Activated T-cell treated with anti-CD3 and anti-CD28 coated beads for 24 hours (primary cell): Measurements from ENCODE around the gene FKBP1A.

ENCODE experiments used
- DNase-seq: peaks from one replicate; pipeline ENCODE4 v3.0.0-alpha.2; 2020; ENCODE audit warnings: low read depth

FKBP1A gene

DNA sequence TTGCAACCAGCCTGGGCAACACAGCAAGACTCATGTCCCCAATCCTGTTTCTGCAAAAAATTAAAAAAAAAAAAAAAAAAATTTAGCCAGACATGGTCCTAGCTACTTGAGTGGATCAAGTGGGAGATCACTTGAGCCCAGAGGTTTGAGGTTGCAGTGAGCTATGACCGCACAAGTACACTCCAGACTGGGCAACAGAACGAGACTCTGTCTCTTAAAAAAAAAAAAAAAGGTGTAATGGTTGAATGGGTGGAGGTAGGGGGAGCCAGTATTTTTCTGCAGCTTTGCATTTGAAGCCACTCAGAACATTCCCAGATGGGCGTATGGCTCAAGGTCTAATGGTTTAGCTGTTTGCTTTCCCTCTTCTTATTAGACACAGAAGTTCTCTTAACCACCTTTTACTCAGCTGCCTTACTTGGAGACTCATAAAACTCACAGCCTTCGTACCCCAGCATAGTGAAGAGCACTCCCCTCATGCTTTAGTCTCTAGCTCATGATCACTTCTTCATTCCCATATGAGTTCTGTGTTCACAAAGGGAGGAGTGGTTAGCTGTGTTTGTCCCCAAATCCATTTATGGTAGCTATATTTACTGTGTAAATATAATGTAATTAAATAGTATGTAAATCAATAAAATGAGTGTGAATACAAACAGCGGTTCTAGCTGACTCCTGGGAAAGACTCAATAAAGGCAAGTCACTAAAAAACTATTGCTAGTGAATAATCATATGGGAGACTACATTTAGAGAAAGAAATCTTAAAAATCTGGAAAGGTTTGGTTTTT, 9.0 kb downstream of the FKBP1A start:
- no peak for DNase-seq

GRCh38 chr20:1382670-1383069, 10.2 kb downstream of the FKBP1A start:
- DNase-seq, result no peak

GRCh38 chr20:1381753-1382591, 10.9 kb downstream of the FKBP1A start:
- no peak for DNase-seq

DNA sequence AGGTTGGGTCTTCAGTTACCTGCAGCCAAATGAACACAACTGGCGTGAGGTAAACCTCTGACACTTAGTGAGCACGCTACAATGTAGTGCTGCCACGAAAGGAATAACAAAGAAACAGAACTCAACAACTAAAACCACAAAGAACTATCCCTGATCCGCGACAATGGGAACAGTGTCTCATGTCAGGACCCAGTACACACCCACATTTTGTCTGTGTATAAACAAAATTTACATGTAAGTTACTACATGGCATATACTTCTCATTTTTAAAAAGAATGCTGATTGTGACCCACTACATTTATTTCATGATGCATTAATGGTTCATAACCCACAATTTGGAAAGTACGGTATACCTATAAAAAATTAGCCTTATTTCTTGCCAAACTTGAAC, 14.1 kb downstream of the FKBP1A start:
- no peak for DNase-seq

- no peak for DNase-seq
Observed at GRCh38 chr20:1377984-1378734, 14.7 kb downstream of the FKBP1A start.

DNA sequence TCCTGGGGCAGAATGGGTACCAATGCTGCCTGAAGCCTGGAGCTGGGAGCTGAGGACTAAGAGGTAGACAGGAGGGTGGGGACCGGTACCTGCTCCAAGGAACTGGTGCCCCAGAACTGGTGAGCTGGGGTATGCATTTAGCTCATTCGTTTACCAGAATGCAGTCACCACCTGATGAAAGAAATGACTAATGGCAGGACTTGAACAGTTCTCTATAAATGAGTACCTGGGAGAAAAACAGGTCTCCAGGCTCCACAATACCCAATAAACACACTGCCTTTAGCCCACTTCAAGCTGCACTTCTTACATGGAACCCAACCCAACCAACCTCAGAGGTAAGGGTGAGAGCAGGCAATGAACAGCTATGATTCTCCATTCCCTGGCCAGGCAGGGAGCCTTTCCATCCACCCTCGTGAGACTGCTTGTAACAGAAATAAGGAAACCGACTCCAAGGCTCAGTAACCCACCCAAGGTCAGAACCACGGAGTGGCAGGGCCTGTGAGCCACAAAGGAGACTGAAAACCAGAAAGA, 15.4 kb downstream of the FKBP1A start:
- DNase-seq, result no peak

GRCh38 chr20:1376408-1377270, 16.2 kb downstream of the FKBP1A start:
- DNase-seq, result no peak

DNA sequence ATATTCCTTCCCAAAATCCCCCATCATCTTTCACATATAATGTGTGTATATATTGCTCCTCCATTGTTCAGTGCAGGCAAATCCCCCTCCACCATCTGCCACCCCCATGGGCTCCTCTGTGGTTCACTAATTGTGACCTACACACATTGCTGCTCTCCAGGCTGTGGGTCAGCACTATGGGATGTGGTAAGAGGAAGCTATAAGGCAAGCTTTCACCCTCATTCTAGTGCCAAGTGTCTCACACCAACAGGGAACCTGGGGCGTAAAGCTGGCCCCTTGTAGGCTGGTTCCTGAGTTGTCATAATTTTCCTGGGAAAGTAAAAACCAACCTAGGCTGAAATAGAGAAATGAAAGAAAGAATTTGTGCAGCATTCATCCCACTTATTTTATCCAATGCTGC, 16.8 kb downstream of the FKBP1A start:
- DNase-seq, result no peak

DNA sequence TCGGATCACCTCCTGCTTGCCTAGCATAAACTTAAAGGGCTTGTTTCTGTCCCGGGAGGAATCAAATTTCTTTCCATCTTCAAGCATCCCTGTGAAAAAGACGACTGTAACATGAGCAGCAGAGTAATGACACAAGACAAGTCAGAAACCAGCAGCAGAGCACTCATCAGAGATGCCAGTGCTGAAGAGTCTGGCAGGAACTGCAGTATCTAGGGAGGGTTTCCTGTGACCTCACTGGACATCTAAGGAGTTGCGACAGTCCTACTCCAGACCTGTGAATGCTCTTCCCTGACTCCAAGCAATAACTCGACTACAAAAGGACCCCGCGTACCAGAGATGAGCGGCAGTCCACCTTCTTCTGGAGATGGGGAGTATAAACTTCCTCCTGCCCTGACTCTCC, 17.3 kb downstream of the FKBP1A start:
- no peak for DNase-seq

GRCh38 chr20:1374246-1374645, 18.6 kb downstream of the FKBP1A start:
- no peak for DNase-seq

GRCh38 chr20:1373614-1374013, 19.2 kb downstream of the FKBP1A start:
- no peak for DNase-seq

DNA sequence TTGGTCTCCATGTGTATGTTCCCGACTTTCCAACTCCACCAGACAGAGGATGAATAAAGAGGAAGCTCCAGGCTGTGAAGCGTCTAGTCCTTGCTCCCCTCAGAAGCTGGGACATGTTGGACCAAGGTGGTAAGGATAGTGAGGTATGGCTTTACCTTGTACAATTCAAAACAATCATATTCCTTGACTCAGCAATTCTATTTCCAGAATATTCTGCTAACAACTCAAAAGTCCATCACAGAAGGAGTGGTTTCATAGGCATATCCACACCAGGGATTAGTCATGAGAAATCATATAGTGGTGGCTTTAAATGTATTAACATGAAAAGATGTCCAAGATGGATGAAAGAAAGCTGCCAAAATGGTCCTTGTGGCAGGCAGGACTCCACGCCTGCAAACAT, 19.8 kb downstream of the FKBP1A start:
- DNase-seq, result no peak

GRCh38 chr20:1371830-1372539, 20.9 kb downstream of the FKBP1A start:
- DNase-seq, result no peak

DNA sequence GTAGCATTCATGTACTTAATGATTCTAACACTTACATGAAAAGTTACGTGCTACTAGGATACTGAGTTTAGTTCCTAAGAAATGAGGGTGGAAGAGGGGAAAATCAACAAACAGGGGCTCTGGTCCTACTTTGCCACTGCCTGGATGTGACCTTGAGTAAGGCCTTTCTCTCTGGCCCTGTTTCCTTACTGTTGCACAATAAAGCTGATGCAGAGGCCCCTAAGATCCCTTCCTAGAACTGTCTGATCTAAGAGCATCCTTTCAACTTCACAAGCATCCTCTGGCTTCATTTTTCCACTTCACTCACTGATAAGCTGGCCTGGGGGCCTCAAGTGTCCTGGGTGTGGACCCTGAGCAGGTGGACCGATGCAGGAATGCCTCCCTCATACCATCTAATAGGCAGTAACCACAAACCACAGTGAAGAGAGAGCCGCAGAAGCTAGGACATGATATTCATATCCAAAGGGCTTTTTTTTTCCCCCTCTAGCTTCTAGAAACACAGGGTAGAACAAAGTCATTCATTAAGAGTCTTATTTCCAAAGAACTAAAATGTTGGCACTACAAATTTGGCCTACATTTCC, 21.6 kb downstream of the FKBP1A start:
- DNase-seq, result no peak

- no peak for DNase-seq
Observed at GRCh38 chr20:1370548-1371110, 22.2 kb downstream of the FKBP1A start.

DNA sequence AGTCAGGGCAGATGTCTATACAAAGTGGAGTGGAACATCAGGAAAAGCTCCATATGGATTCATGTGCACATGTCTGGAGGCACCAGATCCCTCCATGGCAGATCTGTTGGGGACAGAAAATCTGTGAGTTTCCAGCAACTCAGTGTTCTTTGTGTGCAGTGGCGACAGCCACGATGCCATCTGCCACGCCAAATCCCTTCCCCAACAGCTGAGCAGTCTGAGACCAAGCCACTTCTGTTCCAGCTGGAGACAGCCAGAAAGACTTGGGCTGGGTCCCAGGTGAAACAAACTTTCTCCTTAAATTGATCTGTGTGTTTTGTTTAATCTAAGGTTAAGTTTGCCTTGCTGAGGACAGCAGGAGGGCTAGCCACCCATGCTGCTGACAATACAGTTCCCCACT, 22.9 kb downstream of the FKBP1A start:
- DNase-seq, result no peak

GRCh38 chr20:1368448-1369199, 24.2 kb downstream of the FKBP1A start:
- DNase-seq, result no peak

- DNase-seq, result no peak
Observed at GRCh38 chr20:1367479-1367878, 25.4 kb downstream of the FKBP1A start.

- no peak for DNase-seq
Observed at GRCh38 chr20:1364106-1364505, 28.7 kb downstream of the FKBP1A start.
